CD8-positive, alpha-beta memory T cell (primary cell): ENCODE results near the gene MYO1A. TPM values are rescaled to one million over a fixed set of nuclear protein-coding genes. Genes with fewer than 3 reads are reported as not detected.
"Not testable (repeated sequence)": the region's sequence is repeated elsewhere in the genome, so short reads cannot be mapped to it uniquely, and the experiment has no call there.

Experiments used
- CTCF ChIA-PET: fragments of 350-600 bp; sonication (Branson Sonifier 250); formaldehyde crosslinking; loops from one replicate; lab custom pipeline; 2021; ENCODE audit warnings: antibody characterized with exemption; lab: Charles Lee
- POLR2A ChIA-PET: fragments of 350-600 bp; sonication (Branson Sonifier 250); formaldehyde crosslinking; loops from one replicate; lab custom pipeline; 2021; ENCODE audit warnings: antibody characterized with exemption; lab: Charles Lee
- DNase-seq, 5 donors: peaks; one replicate each; pipeline versions ENCODE4 v3.0.0 to v3.0.0-alpha.2; 2020 to 2022; ENCODE audit warnings: mixed read lengths in 1 of 5
- H3K27ac ChIP-seq: one replicate; pipeline ENCODE4 v1.7.0; 2013; ENCODE audit warnings: low read depth, mild to moderate bottlenecking, low read length, moderate library complexity
- H3K27me3 ChIP-seq: 2 replicates; pipeline ENCODE4 v1.7.0; 2013; ENCODE audit warnings: low read length, mild to moderate bottlenecking; ENCODE audit not compliant: insufficient read depth, poor library complexity, severe bottlenecking
- H3K36me3 ChIP-seq: 2 replicates; pipeline ENCODE4 v1.7.0; 2013; ENCODE audit warnings: mild to moderate bottlenecking, low read length, moderate library complexity; ENCODE audit not compliant: insufficient read depth
- H3K4me1 ChIP-seq: 2 replicates; pipeline ENCODE4 v1.7.0; 2013; ENCODE audit warnings: mild to moderate bottlenecking, low read length, moderate library complexity; ENCODE audit not compliant: insufficient read depth
- H3K4me3 ChIP-seq: 2 replicates; pipeline ENCODE4 v1.7.0; 2013; ENCODE audit warnings: mild to moderate bottlenecking, low read length
- H3K9me3 ChIP-seq: 2 replicates; pipeline ENCODE4 v1.7.0; 2013; ENCODE audit warnings: mild to moderate bottlenecking, low read length
- H3K27ac Mint-ChIP-seq, 8 donors: one replicate each; pipeline ENCODE4 v1.8.0; 2020 to 2021; ENCODE audit warnings: mixed read lengths in 8 of 8, mild to moderate bottlenecking in 6 of 8, inconsistent platforms in 3 of 8, moderate library complexity in 3 of 8
- H3K27me3 Mint-ChIP-seq, 2 donors: one replicate each; pipeline ENCODE4 v1.8.0; 2020 to 2021; ENCODE audit warnings: mixed read lengths in 2 of 2, mild to moderate bottlenecking in 1 of 2, moderate library complexity in 1 of 2
- H3K36me3 Mint-ChIP-seq, 3 donors: one replicate each; pipeline ENCODE4 v1.8.0; 2020 to 2021; ENCODE audit warnings: mixed read lengths in 3 of 3, inconsistent platforms in 1 of 3, mild to moderate bottlenecking in 1 of 3
- H3K4me1 Mint-ChIP-seq, 3 donors: one replicate each; pipeline ENCODE4 v1.8.0; 2020 to 2021; ENCODE audit warnings: mixed read lengths in 3 of 3, inconsistent platforms in 1 of 3, mild to moderate bottlenecking in 1 of 3
- H3K4me3 Mint-ChIP-seq, 7 donors: one replicate each; pipeline ENCODE4 v1.8.0; 2020 to 2021; ENCODE audit warnings: mixed read lengths in 7 of 7, mild to moderate bottlenecking in 6 of 7, moderate library complexity in 4 of 7, inconsistent platforms in 2 of 7
- H3K9me3 Mint-ChIP-seq, 5 donors: one replicate each; pipeline ENCODE4 v1.8.0; 2020 to 2022; ENCODE audit warnings: mixed read lengths in 5 of 5, mild to moderate bottlenecking in 3 of 5, moderate library complexity in 2 of 5, inconsistent platforms in 1 of 5
- polyA plus RNA-seq: library from polyadenylated mRNA; unstranded; fragments of 300-500 nt; fragmentation: Illumina TruSeq; gene quantifications from one replicate; pipeline ENCODE4 v1.2.3, GENCODE V29; 2021
- total RNA-seq, 2 experiments: library from RNA; stranded (reverse); gene quantifications; one replicate each; pipeline ENCODE4 v1.2.3, GENCODE V29; 2021

MYO1A gene
- total and polyA plus RNA-seq, 3 experiments from 2014 or later: 0.40 to 0.70 (median 0.51) TPM

GRCh38 chr12:56989861-56990610 lies 59.9 kb downstream of the MYO1A start:
- ChIA-PET CTCF (interaction anchor here (1.8 to 3.8 kb wide), 2 partner anchors 13 to 15 kb away, joined by 4 to 23 read pairs; no protein-coding TSS in a partner anchor), POLR2A (no interaction called here)
- H3K9me3 Mint-ChIP-seq: no peaks in the 10 kb centered on the region
- peaks cover 0 to 3% of the 10 kb centered on the region in 2 donors for H3K27me3 Mint-ChIP-seq
- no peak overlapping the region for H3K27ac Mint-ChIP-seq
- peaks cover 5 to 8% (median 6%) of the 10 kb centered on the region in 3 donors for H3K4me1 Mint-ChIP-seq
- Histone ChIP-seq H3K27me3 (no peaks in the 10 kb centered on the region), H3K36me3 (no peaks in the 10 kb centered on the region), H3K4me3 (no peak overlapping the region), H3K4me1 (peaks cover 9% of the 10 kb centered on the region), H3K27ac (no peak overlapping the region), H3K9me3 (no peaks in the 10 kb centered on the region)
- peaks cover 0 to 2% (median 0%) of the 10 kb centered on the region in 3 donors for H3K36me3 Mint-ChIP-seq
- no peak for DNase-seq
- no peak overlapping the region for H3K4me3 Mint-ChIP-seq

GRCh38 chr12:56988207-56988739 lies 61.7 kb downstream of the MYO1A start:
- Histone ChIP-seq H3K36me3 (no peaks in the 10 kb centered on the region), H3K27ac (no peak overlapping the region), H3K9me3 (no peaks in the 10 kb centered on the region), H3K4me3 (no peak overlapping the region), H3K4me1 (peaks cover 9% of the 10 kb centered on the region), H3K27me3 (no peaks in the 10 kb centered on the region)
- H3K9me3 Mint-ChIP-seq: no peaks in the 10 kb centered on the region
- H3K36me3 Mint-ChIP-seq: peaks cover 0 to 2% (median 0%) of the 10 kb centered on the region in 3 donors
- POLR2A ChIA-PET: interaction anchor here (0.6 kb wide), 1 partner anchor 11 kb away, joined by 3 read pairs; no protein-coding TSS in a partner anchor
- peaks cover 0 to 3% of the 10 kb centered on the region in 2 donors for H3K27me3 Mint-ChIP-seq
- CTCF ChIA-PET: interaction anchor here (0.7 to 3.8 kb wide), 14 partner anchors 9 to 484 kb away, joined by 3 to 23 read pairs (median 4); no protein-coding TSS in a partner anchor
- no peak for DNase-seq
- H3K27ac Mint-ChIP-seq: peak overlapping the region in 1 of 8 donors; percentile 63
- no peak overlapping the region for H3K4me3 Mint-ChIP-seq
- peaks cover 5 to 8% (median 6%) of the 10 kb centered on the region in 3 donors for H3K4me1 Mint-ChIP-seq

GRCh38 chr12:56987551-56988053 lies 62.3 kb downstream of the MYO1A start:
- ChIA-PET POLR2A (interaction anchor here (0.6 kb wide), 1 partner anchor 12 kb away, joined by 3 read pairs; no protein-coding TSS in a partner anchor), CTCF (interaction anchor here (0.7 to 3.8 kb wide), 15 partner anchors 9 to 484 kb away, joined by 3 to 23 read pairs (median 4); no protein-coding TSS in a partner anchor)
- no peaks in the 10 kb centered on the region for H3K27me3 ChIP-seq
- H3K4me1 Mint-ChIP-seq: peaks cover 5 to 8% (median 6%) of the 10 kb centered on the region in 3 donors
- peak overlapping the region in 2 of 8 donors; percentile 63 to 78 for H3K27ac Mint-ChIP-seq
- no peaks in the 10 kb centered on the region for H3K9me3 ChIP-seq
- peak overlapping the region; percentile 14 for H3K27ac ChIP-seq
- peak overlapping the region in 5 of 7 donors; percentile 23 to 79 (median 46) for H3K4me3 Mint-ChIP-seq
- H3K27me3 Mint-ChIP-seq: peaks cover 0 to 3% of the 10 kb centered on the region in 2 donors
- H3K4me1 ChIP-seq: peaks cover 9% of the 10 kb centered on the region
- H3K9me3 Mint-ChIP-seq: no peaks in the 10 kb centered on the region
- peak; percentile 59 to 78 (median 65) for DNase-seq
- no peaks in the 10 kb centered on the region for H3K36me3 Mint-ChIP-seq
- no peaks in the 10 kb centered on the region for H3K36me3 ChIP-seq
- H3K4me3 ChIP-seq: no peak overlapping the region

- Histone ChIP-seq H3K36me3 (no peaks in the 10 kb centered on the region), H3K9me3 (no peaks in the 10 kb centered on the region), H3K27me3 (no peaks in the 10 kb centered on the region), H3K4me1 (peaks cover 9% of the 10 kb centered on the region), H3K4me3 (no peak overlapping the region), H3K27ac (no peak overlapping the region)
- Mint-ChIP-seq H3K27me3 (peaks cover 0 to 3% of the 10 kb centered on the region in 2 donors), H3K36me3 (no peaks in the 10 kb centered on the region), H3K9me3 (no peaks in the 10 kb centered on the region), H3K27ac (no peak overlapping the region), H3K4me3 (peak overlapping the region in 1 of 7 donors; percentile 34), H3K4me1 (peaks cover 5 to 8% (median 6%) of the 10 kb centered on the region in 3 donors)
- ChIA-PET CTCF (interaction anchor here (1.0 to 3.8 kb wide), 8 partner anchors 10 to 483 kb away, joined by 3 to 23 read pairs (median 6); no protein-coding TSS in a partner anchor), POLR2A (no interaction called here)
- no peak for DNase-seq
Observed at GRCh38 chr12:56987011-56987410, 62.9 kb downstream of the MYO1A start.

- H3K27me3 Mint-ChIP-seq, H3K27ac ChIP-seq, H3K4me3 Mint-ChIP-seq, DNase-seq, H3K27me3 ChIP-seq, H3K4me3 ChIP-seq, H3K36me3 ChIP-seq, POLR2A ChIA-PET, H3K4me1 Mint-ChIP-seq, H3K9me3 Mint-ChIP-seq, H3K9me3 ChIP-seq, H3K36me3 Mint-ChIP-seq, H3K4me1 ChIP-seq: not testable (repeated sequence)
- CTCF ChIA-PET: interaction anchor here (1.4 to 3.8 kb wide), 2 partner anchors 15 to 17 kb away, joined by 3 to 23 read pairs; no protein-coding TSS in a partner anchor
- peak overlapping the region in 2 of 8 donors; percentile 8 to 58 for H3K27ac Mint-ChIP-seq
Observed at GRCh38 chr12:56985714-56986113, 64.2 kb downstream of the MYO1A start.

- POLR2A ChIA-PET: no interaction called here
Observed at GRCh38 chr12:56983386-56983785, 66.5 kb downstream of the MYO1A start.

GRCh38 chr12:56982578-56983236 lies 67.2 kb downstream of the MYO1A start:
- H3K4me1 ChIP-seq, H3K36me3 ChIP-seq, H3K9me3 Mint-ChIP-seq, H3K27me3 ChIP-seq, H3K27ac Mint-ChIP-seq, H3K4me3 Mint-ChIP-seq, H3K4me1 Mint-ChIP-seq, H3K27me3 Mint-ChIP-seq, H3K27ac ChIP-seq, DNase-seq, H3K9me3 ChIP-seq, POLR2A ChIA-PET, CTCF ChIA-PET, H3K4me3 ChIP-seq, H3K36me3 Mint-ChIP-seq: not testable (repeated sequence)

More at GRCh38 chr12:56983386-56983785, 66.5 kb downstream of the MYO1A start:
- no peaks in the 10 kb centered on the region for H3K9me3 ChIP-seq
- Mint-ChIP-seq H3K9me3 (no peaks in the 10 kb centered on the region), H3K27me3 (peaks cover 0 to 1% of the 10 kb centered on the region in 2 donors), H3K36me3 (peaks cover 0 to 3% (median 0%) of the 10 kb centered on the region in 3 donors), H3K27ac (no peak overlapping the region), H3K4me1 (peaks cover 5 to 8% (median 6%) of the 10 kb centered on the region in 3 donors), H3K4me3 (no peak overlapping the region)
- H3K27ac ChIP-seq: no peak overlapping the region
- CTCF ChIA-PET: no interaction called here
- no peaks in the 10 kb centered on the region for H3K27me3 ChIP-seq
- H3K36me3 ChIP-seq: no peaks in the 10 kb centered on the region
- DNase-seq: no peak
- H3K4me3 ChIP-seq: no peak overlapping the region
- H3K4me1 ChIP-seq: peaks cover 9% of the 10 kb centered on the region
